CD4-positive, alpha-beta T cell treated with Interleukin-12 subunit alpha and Interleukin-12 subunit beta, for 1 hour (primary cell): ENCODE results near the gene SLC51A.

Source experiments
- DNase-seq: peaks from one replicate; pipeline ENCODE4 v3.0.0-alpha.2; 2020

SLC51A gene

GRCh38 chr3:196217307-196218154, 1.2 kb downstream of the SLC51A start:
- no peak for DNase-seq

- no peak for DNase-seq
Measured at GRCh38 chr3:196218155-196218712, 1.9 kb downstream of the SLC51A start.

DNA sequence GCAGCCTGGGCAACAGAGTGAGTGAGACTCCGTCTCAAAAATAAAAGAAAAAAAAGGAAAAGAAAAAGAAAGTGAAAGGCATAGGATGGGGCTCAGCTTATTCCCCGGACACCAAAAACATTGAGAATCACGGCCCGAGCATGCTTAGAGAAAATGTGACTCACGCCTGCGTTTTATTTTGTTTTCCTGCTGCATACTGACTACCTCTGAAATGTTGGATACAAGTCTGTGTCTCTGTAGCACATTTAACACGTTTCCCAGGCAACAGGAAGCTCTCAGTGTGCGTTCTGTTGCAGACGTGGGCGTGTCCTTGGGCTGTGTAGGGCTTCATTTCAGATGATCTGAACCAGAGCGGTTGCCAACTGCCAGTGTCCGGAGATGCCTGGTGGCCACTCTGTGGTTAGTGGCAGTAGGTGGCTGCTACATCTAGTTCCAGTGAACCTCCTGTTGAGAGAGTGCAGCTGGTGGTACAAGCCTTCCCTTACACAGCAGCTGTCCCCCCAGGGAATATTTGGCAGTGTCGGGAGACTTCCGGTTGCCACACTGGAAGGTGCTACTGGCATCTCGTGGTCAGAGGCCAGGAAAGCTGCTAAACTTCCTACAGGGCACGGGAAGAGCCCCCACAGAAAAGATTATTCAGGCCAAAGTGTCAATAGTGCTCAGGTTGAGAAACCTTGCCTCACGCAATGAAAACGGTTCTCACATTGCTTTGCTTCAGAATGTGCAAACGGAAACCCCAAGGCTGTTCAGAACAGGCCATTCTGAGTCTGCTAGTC, 3.0 kb downstream of the SLC51A start:
- DNase-seq, result peak; percentile 65

GRCh38 chr3:196219970-196220311, 3.6 kb downstream of the SLC51A start:
- DNase-seq, result no peak

DNA sequence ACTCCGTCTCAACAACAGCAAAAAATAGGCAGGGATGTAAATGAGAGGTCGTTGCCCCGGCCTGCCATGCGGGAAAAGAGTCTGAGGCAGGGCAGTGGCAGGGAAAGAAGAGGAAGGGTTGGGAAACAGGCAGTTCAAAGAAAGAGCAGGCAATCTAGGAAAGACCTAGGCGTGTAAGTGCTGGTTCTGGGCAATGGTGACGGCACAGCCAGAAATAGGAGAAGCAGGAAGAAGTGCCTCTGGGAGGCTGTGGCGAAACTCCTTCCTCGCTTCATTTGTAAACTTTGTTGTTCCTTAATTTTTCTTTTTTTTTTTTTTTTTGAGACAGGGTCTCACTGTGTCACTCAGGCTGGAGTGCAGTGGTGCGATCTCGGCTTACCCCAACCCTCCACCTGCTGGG, 4.3 kb downstream of the SLC51A start:
- no peak for DNase-seq

GRCh38 chr3:196220991-196221390, 4.7 kb downstream of the SLC51A start:
- no peak for DNase-seq

DNA sequence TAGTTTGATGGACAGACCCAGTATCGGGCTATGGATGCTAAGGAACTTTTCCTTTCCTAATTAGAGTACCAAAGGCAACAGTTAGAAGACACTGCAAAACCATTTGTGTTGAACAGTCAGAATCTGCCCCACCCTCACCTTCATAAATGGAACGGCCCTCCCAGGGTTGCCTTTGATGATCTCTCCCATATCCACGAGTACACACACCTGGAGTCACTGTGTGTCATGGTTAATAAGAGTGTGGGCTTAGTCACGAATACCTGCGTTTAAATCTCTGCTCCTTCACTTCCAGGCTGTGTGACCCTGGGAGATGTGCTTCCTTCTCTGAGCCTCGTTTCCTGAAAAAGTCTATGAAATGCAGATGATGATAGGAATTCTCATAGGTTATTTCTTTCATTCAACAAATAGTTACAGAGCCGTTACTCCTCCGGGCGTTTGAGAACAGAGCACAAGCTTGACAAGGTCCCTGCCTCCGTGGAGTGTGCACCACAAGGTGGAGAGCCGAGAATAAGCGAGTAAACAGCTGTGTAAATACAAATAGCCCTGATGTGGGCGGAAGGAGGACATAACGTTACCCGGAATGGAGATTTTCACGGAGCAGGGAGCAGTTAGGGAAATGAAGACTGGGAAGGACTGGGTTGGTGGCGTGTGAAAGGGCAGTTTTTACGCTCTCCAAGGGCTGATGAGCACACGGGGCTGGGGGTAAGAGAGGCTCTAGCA, 6.7 kb downstream of the SLC51A start:
- DNase-seq, result no peak

DNA sequence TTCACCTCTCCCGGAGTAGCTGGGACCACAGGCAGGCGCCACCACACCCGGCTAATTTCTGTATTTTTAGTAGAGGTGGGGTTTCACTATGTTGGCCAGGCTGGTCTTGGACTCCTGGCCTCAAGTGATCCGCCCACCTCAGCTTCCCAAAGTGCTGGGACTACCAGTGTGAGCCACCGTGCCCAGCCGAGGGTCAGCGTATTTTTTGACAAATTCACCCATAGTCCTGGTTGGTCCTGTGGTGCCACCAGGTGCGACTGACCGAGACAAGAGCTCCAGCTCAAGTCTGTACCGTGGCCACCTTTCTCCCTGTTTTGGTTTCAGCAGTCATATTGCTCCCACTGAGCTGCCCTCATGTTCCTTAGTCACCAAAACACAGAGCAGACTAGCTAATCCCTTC, 8.8 kb downstream of the SLC51A start:
- DNase-seq, result no peak

GRCh38 chr3:196225763-196226364, 9.5 kb downstream of the SLC51A start:
- DNase-seq, result no peak

DNA sequence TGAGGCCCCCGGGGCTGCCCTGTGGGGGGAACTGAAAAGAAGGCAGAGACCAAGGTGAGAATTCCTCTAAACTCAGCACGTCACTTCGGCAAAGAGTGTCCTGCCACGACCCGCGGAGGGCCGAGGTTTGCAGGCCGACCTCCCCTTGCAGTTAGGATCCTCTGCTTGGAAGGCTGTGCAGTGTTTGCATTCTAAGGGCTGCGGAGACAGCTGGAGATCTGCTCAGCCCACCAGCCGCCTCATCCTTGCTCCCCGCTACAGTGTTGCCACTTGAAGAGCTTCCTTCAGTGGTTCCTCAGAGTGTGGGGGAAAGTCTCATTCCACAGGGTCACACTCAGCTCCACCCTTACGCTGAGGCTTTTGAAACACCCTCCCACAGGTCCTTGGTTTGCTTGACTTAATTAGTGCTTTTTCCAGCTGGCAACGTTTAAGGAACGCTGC, 10.8 kb downstream of the SLC51A start:
- no peak for DNase-seq

- no peak for DNase-seq
Measured at GRCh38 chr3:196227629-196228493, 11.5 kb downstream of the SLC51A start.

- DNase-seq, result no peak
Measured at GRCh38 chr3:196232154-196232881, 16.0 kb downstream of the SLC51A start.

DNA sequence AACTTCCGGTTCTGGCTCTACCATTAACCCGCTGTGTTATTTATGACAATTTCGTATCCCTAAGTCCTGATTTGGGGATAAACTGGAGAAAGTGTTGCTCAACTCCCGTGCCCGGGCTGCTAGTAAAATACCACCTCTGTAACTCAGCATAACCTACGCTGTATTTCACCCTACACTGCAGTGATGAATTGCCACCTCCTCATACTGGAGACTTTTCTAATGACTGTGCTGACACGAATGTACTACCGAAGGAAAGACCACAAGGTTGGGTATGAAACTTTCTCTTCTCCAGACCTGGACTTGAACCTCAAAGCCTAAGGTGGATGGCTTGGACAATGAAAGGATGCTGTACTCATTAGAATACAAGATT, 16.5 kb downstream of the SLC51A start:
- no peak for DNase-seq

GRCh38 chr3:196235452-196236122, 19.3 kb downstream of the SLC51A start:
- DNase-seq, result no peak

GRCh38 chr3:196236223-196236622, 19.9 kb downstream of the SLC51A start:
- no peak for DNase-seq

GRCh38 chr3:196237203-196237602, 20.9 kb downstream of the SLC51A start:
- no peak for DNase-seq

DNA sequence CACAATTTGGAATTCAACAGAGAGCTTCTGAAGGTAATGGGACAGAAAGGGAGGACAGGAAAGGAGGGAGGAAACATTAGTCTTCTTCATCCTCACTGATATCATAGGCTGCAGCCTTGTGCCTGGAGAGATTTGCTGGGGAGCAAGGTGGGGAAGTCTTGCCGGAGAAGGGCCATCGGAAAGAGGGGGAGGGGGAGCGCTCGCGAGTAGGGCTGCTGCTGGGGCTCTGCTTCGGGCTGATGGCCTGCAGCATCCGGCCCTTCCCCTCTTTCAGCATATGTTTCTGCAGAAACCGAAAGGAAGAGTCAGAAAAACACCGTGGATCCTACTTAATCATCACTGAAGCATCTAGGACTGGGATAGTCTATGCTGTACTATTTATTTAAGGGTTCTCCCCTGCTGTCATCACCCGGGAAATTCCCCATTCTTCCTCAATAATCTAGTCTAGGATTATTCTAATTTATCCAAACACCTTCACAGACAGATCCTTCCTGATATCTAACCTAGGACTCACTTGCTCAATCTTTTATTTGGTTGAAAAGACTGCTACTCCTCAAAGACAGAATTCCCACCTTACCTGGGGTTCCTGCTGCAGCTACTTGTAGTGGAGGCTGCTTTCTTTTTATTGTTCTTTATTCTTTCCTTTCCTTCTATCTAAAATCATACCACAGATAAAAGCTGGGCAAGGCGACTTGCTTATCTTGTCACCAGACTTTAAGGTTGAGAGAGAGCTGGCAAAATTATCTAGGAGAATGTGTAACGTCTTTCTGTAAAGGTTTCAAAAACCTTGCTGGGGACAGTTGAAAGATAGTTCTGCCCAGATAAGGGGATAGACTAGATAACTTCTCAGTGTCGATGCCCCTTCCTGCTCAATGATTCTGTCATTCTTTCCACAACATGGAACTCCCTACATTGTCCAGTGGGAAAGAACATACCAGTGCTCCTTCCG, 22.6 kb downstream of the SLC51A start:
- DNase-seq, result no peak

- no peak for DNase-seq
Measured at GRCh38 chr3:196240424-196240823, 24.1 kb downstream of the SLC51A start.

DNA sequence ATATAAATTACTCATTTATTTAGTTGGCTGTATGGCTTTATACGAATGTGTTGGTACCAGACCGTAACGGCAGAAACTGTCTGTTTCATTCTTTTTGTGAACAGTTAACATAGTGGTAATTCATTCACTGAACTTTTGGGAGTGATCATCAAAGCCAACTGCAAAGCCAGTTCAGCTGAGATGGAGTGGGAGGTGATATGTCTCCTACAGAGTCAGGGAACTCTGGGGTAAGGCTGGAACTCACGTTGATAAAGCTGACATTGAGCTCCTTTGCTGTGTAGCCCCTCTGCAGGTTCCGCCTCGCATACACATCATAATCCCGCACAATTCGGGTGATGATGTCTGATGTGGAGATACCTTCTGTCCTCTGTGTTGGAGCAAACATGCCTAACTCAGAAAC, 25.4 kb downstream of the SLC51A start:
- DNase-seq, result no peak
